Testis (tissue), 2 donors: ENCODE measurements around the gene APOOL.

ENCODE experiments used
- CTCF ChIP-seq, 3 experiments: fragments of 450-650 bp in 2 of 3; fragments of 200-600 bp in 1 of 3; sonication (generic) in 1 of 3; IDR thresholded peaks; one replicate each; pipeline ENCODE4 v1.5.1; 2016 to 2019; ENCODE audit warnings: antibody characterized with exemption in 3 of 3, mild to moderate bottlenecking in 2 of 3, moderate library complexity in 1 of 3
- POLR2A ChIP-seq: fragments of 450-650 bp; IDR thresholded peaks from one replicate; pipeline ENCODE4 v1.6.1; 2017; ENCODE audit warnings: antibody characterized with exemption, mild to moderate bottlenecking, moderate library complexity

GRCh38 chrX:85037114-85037513 is 33.4 kb downstream of the APOOL start:
- no peak for TF ChIP-seq POLR2A
- TF ChIP-seq CTCF (IDR thresholded peaks at IDR 0.05): no peak
